K562 (cell line): ENCODE measurements around the gene VPS33B. TPM values are rescaled to one million over a fixed set of nuclear protein-coding genes. Genes with fewer than 3 reads are reported as not detected.

Source experiments
- EP300 ChIP-seq: IDR thresholded peaks from 2 replicates; pipeline ENCODE4 v1.6.1; 2012; ENCODE audit warnings: low read length, improper control_type of control experiment
- FOXP4 ChIP-seq: sonication (generic); formaldehyde crosslinking; IDR thresholded peaks from 2 replicates; pipeline ENCODE4 v1.8.0; 2022; ENCODE audit warnings: mild to moderate bottlenecking, missing genetic modification reagents, borderline replicate concordance
- JUN ChIP-seq, 2 experiments: sonication (generic) in 1 of 2; formaldehyde crosslinking in 1 of 2; IDR thresholded peaks; 2 replicates each; pipeline versions ENCODE4 v1.6.1 to v1.8.0; 2012 to 2022; ENCODE audit warnings: borderline replicate concordance in 2 of 2, mild to moderate bottlenecking in 2 of 2, improper control_type of control experiment in 1 of 2, low read depth in 1 of 2, low read length in 1 of 2, missing genetic modification reagents in 1 of 2
- KHSRP ChIP-seq: fragments of 450-650 bp; IDR thresholded peaks from 2 replicates; pipeline ENCODE4 v1.6.1; 2017
- RREB1 ChIP-seq: fragments of 250-450 bp; sonication (Bioruptor Pico); IDR thresholded peaks from 2 replicates; pipeline ENCODE4 v1.4.0; 2020
- SAFB ChIP-seq: fragments of 200-400 bp; formaldehyde crosslinking; IDR thresholded peaks from 2 replicates; pipeline ENCODE4 v1.6.1; 2017; ENCODE audit warnings: low read depth, low read length, borderline replicate concordance
- SMC3 ChIP-seq: conservative IDR thresholded peaks from 2 replicates; pipeline ENCODE4 v1.6.1; 2011; ENCODE audit warnings: low read depth, low read length, improper control_type of control experiment; ENCODE audit not compliant: insufficient read depth
- ZBTB8A ChIP-seq: fragments of 450-650 bp; IDR thresholded peaks from 2 replicates; pipeline ENCODE4 v1.6.1; 2018; ENCODE audit warnings: mild to moderate bottlenecking, moderate library complexity; ENCODE audit not compliant: partially characterized antibody
- ZNF449 ChIP-seq: fragments of 250-450 bp; sonication (Bioruptor Pico); IDR thresholded peaks from 2 replicates; pipeline ENCODE4 v1.8.0; 2022; ENCODE audit warnings: moderate library complexity, mild to moderate bottlenecking, inconsistent platforms
- ZNF586 ChIP-seq: fragments of 450-650 bp; formaldehyde crosslinking; conservative IDR thresholded peaks from 2 replicates; pipeline ENCODE4 v1.4.0; 2020; ENCODE audit warnings: mild to moderate bottlenecking, moderate library complexity
- ZNF639 ChIP-seq, 2 experiments: fragments of 200-800 bp in 1 of 2; sonication (Bioruptor generic) in 1 of 2; sonication (generic) in 1 of 2; formaldehyde crosslinking in 1 of 2; IDR thresholded peaks in 1 of 2; conservative IDR thresholded peaks in 1 of 2; 2 replicates each; pipeline versions ENCODE4 v1.5.0 to v1.6.1; 2016 to 2020; ENCODE audit warnings: missing compliant biosample characterization in 1 of 2, missing genetic modification characterization in 1 of 2, missing genetic modification reagents in 1 of 2
- polyA plus RNA-seq, 8 experiments: library from polyadenylated mRNA; depleted of rRNA in 4 of 8; stranded (reverse) in 5 of 8; unstranded in 3 of 8; fragments of >200 nt; fragmentation: Nextera tagmentation in 2 of 8; fragmentation: Illumina TruSeq in 1 of 8; extraction: Ambion mirVana in 2 of 8; extraction: Trizol in 1 of 8; gene quantifications; 2 replicates each; pipeline versions ENCODE4 v1.2.1 to v1.2.3, GENCODE V29; 2011 to 2014; ENCODE audit warnings: inconsistent platforms in 1 of 8, missing spikeins in 1 of 8
- total RNA-seq, 7 experiments: library from RNA; depleted of rRNA in 6 of 7; stranded (reverse); fragments of >200 nt in 6 of 7; fragmentation: Illumina TruSeq in 2 of 7; extraction: Trizol in 2 of 7; gene quantifications; 2 replicates each; pipeline versions ENCODE4 v1.2.1 to v1.2.3, GENCODE V29; 2011 to 2021; ENCODE audit warnings: low replicate concordance in 1 of 7
- TF ChIP-seq, protein P1 (sequence below): sonication (generic); formaldehyde crosslinking; IDR thresholded peaks from 2 replicates; pipeline ENCODE4 v1.8.0; 2022; ENCODE audit warnings: mild to moderate bottlenecking, low read depth, missing genetic modification reagents

Gene VPS33B
- total and polyA plus RNA-seq, 9 of the 15 experiments (the other 6 are each of a cell fraction or from before 2014, with no cell fraction given): 9.4 to 25.5 (median 14.8) TPM

GRCh38 chr15:91022075-91022831 lies at the start of gene VPS33B (continued):
- TF ChIP-seq FOXP4 (CRISPR knock-in tag): no peak
- TF ChIP-seq ZNF586 (CRISPR knock-in tag): no peak
- no peak for TF ChIP-seq SAFB
- TF ChIP-seq RREB1: 0 out of 2 replicates have a peak, but pooled peaks have one; percentile 27
- TF ChIP-seq ZNF639 (CRISPR knock-in tag; conservative IDR thresholded peaks at IDR 0.05 in 1 of 2, IDR thresholded peaks at IDR 0.05 in 1 of 2): no peak
- peak; percentile 3; the same call in 1 of the 2 replicates for TF ChIP-seq JUN (IDR thresholded peaks at IDR 0.05; ENCODE audit: borderline replicate concordance, low read depth, low read length)
- TF ChIP-seq JUN (CRISPR knock-in tag; IDR thresholded peaks at IDR 0.05; ENCODE audit: borderline replicate concordance): no peak
- no peak for TF ChIP-seq EP300
- TF ChIP-seq, protein P1, sequence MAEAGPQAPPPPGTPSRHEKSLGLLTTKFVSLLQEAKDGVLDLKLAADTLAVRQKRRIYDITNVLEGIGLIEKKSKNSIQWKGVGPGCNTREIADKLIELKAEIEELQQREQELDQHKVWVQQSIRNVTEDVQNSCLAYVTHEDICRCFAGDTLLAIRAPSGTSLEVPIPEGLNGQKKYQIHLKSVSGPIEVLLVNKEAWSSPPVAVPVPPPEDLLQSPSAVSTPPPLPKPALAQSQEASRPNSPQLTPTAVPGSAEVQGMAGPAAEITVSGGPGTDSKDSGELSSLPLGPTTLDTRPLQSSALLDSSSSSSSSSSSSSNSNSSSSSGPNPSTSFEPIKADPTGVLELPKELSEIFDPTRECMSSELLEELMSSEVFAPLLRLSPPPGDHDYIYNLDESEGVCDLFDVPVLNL: no peak
- TF ChIP-seq ZNF449 (CRISPR knock-in tag): no peak
- TF ChIP-seq KHSRP: no peak
- TF ChIP-seq ZBTB8A: no peak
- TF ChIP-seq SMC3: no peak
